GM23248 (cell line): ENCODE measurements around the gene PRDM16.

Experiments
- EZH2 ChIP-seq: fragments of 200-600 bp; sonication (generic); IDR thresholded peaks from 2 replicates; pipeline ENCODE4 v1.6.1; 2018; ENCODE audit warnings: antibody characterized with exemption, mild to moderate bottlenecking; ENCODE audit not compliant: insufficient read depth, poor library complexity, severe bottlenecking
- EZH2phosphoT487 ChIP-seq: fragments of 200-600 bp; sonication (generic); IDR thresholded peaks from 2 replicates; pipeline ENCODE4 v1.6.1; 2018; ENCODE audit warnings: antibody characterized with exemption, moderate library complexity, mild to moderate bottlenecking, low read depth; ENCODE audit not compliant: insufficient read depth

DNA sequence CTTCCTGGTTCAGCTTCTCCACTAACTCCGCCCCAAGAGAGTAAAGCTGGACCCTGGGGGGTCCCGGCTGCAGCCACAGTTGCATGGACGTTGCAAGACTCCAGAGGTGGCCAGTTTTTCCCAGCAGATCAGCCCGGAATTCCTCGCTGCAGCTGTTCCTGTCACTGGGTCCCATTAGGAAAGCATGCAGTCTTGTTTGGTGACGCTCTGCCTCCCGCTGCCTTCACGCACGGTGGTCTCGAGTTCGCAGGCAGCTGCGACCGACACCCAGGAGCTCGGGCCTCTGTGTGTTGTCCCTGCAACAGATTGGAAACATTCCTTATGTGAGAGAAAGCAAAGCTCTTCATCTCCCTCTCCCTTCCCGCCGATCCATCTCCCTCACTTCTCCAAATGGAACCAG lies 162.8 kb downstream of the PRDM16 start:
- TF ChIP-seq EZH2phosphoT487 = no peak
- TF ChIP-seq EZH2 = no peak
